Left ventricle myocardium inferior (tissue), 1 donor: ENCODE results near the gene PLCD1. TPM values are rescaled to one million over a fixed set of nuclear protein-coding genes. Genes with fewer than 3 reads are reported as not detected.

Experiments
- DNase-seq: peaks from one replicate; pipeline ENCODE4 v3.0.0-alpha.2; 2020
- H3K27ac ChIP-seq: fragments of 200-600 bp; replicated peaks from 2 replicates; pipeline ENCODE4 v1.8.0; 2021
- H3K27me3 ChIP-seq: fragments of 200-600 bp; 2 replicates; pipeline ENCODE4 v1.8.0; 2021; ENCODE audit warnings: low read depth
- H3K36me3 ChIP-seq: fragments of 200-600 bp; 2 replicates; pipeline ENCODE4 v1.8.0; 2021
- H3K4me1 ChIP-seq: fragments of 200-600 bp; 2 replicates; pipeline ENCODE4 v1.8.0; 2021
- H3K4me3 ChIP-seq: fragments of 200-600 bp; 2 replicates; pipeline ENCODE4 v1.8.0; 2021; ENCODE audit warnings: mild to moderate bottlenecking, moderate library complexity
- H3K9me3 ChIP-seq: fragments of 200-600 bp; replicated peaks from 2 replicates; pipeline ENCODE4 v1.8.0; 2021
- intact Hi-C: fragments of 100-400 bp; cut with micrococcal nuclease; formaldehyde crosslinking; loops from one replicate; pipeline ENCODE4 v1.11.0; 2022
- total RNA-seq: library from RNA; stranded (reverse); fragmentation: NEBNext Ultra II Directional; extraction: Animal tissue kit (Norgen Biotek cat#: 25700); gene quantifications from one replicate; pipeline ENCODE4 v1.2.1, GENCODE V29; 2021
- TF ChIP-seq, protein P1 (sequence below): fragments of 200-600 bp; IDR thresholded peaks from 2 replicates; pipeline ENCODE4 v1.8.0; 2021; ENCODE audit warnings: antibody characterized with exemption, mild to moderate bottlenecking, borderline replicate concordance
- donor health status: DM: no; HTN: yes; CAD: no; lungs with severe emphysema.

The PLCD1 gene
- total RNA-seq, 1 donor from 2014 or later: 10.3 TPM

GRCh38 chr3:37969596-37970100 is 59.8 kb downstream of the PLCD1 start:
- TF ChIP-seq, protein P1, sequence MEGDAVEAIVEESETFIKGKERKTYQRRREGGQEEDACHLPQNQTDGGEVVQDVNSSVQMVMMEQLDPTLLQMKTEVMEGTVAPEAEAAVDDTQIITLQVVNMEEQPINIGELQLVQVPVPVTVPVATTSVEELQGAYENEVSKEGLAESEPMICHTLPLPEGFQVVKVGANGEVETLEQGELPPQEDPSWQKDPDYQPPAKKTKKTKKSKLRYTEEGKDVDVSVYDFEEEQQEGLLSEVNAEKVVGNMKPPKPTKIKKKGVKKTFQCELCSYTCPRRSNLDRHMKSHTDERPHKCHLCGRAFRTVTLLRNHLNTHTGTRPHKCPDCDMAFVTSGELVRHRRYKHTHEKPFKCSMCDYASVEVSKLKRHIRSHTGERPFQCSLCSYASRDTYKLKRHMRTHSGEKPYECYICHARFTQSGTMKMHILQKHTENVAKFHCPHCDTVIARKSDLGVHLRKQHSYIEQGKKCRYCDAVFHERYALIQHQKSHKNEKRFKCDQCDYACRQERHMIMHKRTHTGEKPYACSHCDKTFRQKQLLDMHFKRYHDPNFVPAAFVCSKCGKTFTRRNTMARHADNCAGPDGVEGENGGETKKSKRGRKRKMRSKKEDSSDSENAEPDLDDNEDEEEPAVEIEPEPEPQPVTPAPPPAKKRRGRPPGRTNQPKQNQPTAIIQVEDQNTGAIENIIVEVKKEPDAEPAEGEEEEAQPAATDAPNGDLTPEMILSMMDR: no peak
- Histone ChIP-seq H3K4me1 (peaks cover 49% of the 10 kb centered on the region), H3K27me3 (no peaks in the 10 kb centered on the region), H3K4me3 (no peak overlapping the region), H3K9me3 (no peaks in the 10 kb centered on the region), H3K36me3 (peaks cover 33% of the 10 kb centered on the region), H3K27ac (peak overlapping the region; percentile 72)
- intact Hi-C loops: loop anchor here (2.0 kb wide), 1 partner anchor 115 kb away; no protein-coding TSS in a partner anchor
- DNase-seq: no peak

GRCh38 chr3:37968813-37969595 is 60.4 kb downstream of the PLCD1 start:
- intact Hi-C loops: loop anchor here (2.0 kb wide), 1 partner anchor 114 kb away; no protein-coding TSS in a partner anchor
- TF ChIP-seq, protein P1: no peak
- DNase-seq: no peak
- Histone ChIP-seq H3K36me3 (peaks cover 33% of the 10 kb centered on the region), H3K27ac (peak overlapping the region; percentile 72), H3K9me3 (no peaks in the 10 kb centered on the region), H3K4me3 (no peak overlapping the region), H3K27me3 (no peaks in the 10 kb centered on the region), H3K4me1 (peaks cover 45% of the 10 kb centered on the region)

DNA sequence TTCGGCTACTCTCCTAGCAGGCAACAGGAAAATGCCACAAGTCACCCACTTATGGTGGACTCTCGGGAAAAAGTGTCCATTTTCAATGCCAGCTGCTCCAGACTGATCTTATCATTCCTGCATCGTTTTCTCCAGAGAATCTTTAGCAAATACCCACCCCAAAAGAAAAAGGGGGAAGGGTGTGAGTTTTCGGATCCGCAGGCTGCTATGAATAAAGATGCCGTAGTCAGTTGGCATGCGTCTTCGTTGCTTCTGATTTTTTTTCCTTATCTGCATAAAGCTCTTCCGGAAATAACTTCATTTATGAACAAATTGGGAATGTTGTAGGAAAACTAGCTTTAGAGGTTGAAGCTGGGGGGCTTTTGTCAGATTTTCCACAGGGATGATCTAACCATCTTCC is 61.2 kb downstream of the PLCD1 start:
- intact Hi-C loops: loop anchor here (2.0 kb wide), 1 partner anchor 113 kb away; no protein-coding TSS in a partner anchor
- DNase-seq: no peak
- peaks cover 26% of the 10 kb centered on the region for H3K36me3 ChIP-seq

DNA sequence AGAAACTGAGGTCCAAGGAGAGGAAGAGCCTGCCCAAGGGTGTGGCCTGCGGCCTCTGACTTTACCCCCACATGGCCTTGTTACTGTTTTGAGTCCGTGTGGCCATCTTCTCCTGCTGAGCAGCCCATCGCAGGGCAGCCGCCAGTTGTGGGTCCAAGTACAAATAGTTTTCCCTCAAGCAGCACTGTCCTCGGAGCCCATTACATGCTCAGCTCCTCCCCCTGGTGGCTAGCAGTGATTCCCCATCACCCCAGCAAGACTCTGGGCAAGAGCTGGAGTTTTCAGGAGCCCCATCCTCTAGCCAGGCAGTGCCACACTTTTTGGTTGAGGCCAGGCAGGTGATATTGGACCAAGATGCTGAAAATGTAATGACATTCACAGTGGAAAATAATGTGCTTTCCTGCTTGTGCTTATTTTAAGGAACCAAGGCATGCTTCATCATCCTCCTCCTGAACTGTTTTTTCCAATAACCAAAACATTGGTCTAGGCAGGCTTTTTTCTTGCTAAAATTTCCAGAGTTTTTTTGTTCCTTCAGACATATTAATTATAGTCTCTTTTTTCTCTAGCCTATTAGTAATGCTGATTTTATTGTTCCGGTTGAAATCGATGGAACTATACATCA is 62.1 kb downstream of the PLCD1 start:
- Histone ChIP-seq H3K9me3 (no peaks in the 10 kb centered on the region), H3K27ac (peak overlapping the region; percentile 72), H3K36me3 (peaks cover 18% of the 10 kb centered on the region), H3K4me3 (no peak overlapping the region), H3K4me1 (peaks cover 56% of the 10 kb centered on the region), H3K27me3 (no peaks in the 10 kb centered on the region)
- peak; percentile 63 for DNase-seq
- TF ChIP-seq, protein P1: peak; percentile 89
- intact Hi-C loops: no loop called here

More for the DNA sequence above, 61.2 kb downstream of the PLCD1 start:
- Histone ChIP-seq H3K4me3 (no peak overlapping the region), H3K4me1 (peaks cover 47% of the 10 kb centered on the region), H3K9me3 (no peaks in the 10 kb centered on the region), H3K27me3 (no peaks in the 10 kb centered on the region), H3K27ac (peak overlapping the region; percentile 72)
- TF ChIP-seq, protein P1: no peak

DNA sequence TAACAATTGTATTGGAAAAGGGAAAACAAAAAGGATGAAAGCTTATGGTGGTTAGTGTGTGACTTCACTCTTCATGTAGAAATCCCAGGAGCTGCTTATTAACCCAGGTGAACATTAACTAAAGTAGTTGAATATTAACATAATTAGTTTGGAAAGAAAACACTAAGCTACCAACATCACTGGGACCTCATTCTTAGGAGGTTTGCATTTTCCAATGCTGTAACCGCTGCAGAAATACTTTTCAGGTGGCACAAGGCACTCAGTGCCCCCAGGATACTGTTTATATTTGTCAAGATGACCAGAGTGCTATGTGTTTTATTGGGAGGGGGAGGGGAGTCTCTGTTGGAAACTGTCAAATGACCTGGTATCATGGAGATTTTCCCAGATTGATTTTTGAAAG is 64.7 kb downstream of the PLCD1 start:
- Histone ChIP-seq H3K4me3 (no peak overlapping the region), H3K27ac (no peak overlapping the region), H3K4me1 (peaks cover 64% of the 10 kb centered on the region), H3K36me3 (peaks cover 7% of the 10 kb centered on the region), H3K9me3 (no peaks in the 10 kb centered on the region), H3K27me3 (no peaks in the 10 kb centered on the region)
- no peak for DNase-seq
- TF ChIP-seq, protein P1: no peak
- intact Hi-C loops: no loop called here
